Activated T-helper 1 cell treated with anti-CD3 and anti-CD28 coated beads, Interleukin-12 subunit alpha, Interleukin-12 subunit beta, Interleukin-2, Interleukin-4 antibody, amounts not matched to agents 30 ng/mL and 10 ng/mL and 1 ng/mL, durations not matched to agents 14 hours and 24 hours and 36 hours (primary cell): ENCODE data around the gene LRP1B. TPM values are rescaled to one million over a fixed set of nuclear protein-coding genes. Genes with fewer than 3 reads are reported as not detected.
"Not testable (repeated sequence)": the region's sequence is repeated elsewhere in the genome, so short reads cannot be mapped to it uniquely, and the experiment has no call there.

Source experiments
- DNase-seq: peaks from one replicate; pipeline ENCODE4 v3.0.0; 2021; ENCODE audit warnings: low spot score
- H3K27ac Mint-ChIP-seq: one replicate; pipeline ENCODE4 v1.8.0; 2021; ENCODE audit warnings: mild to moderate bottlenecking, mixed read lengths
- H3K27me3 Mint-ChIP-seq: one replicate; pipeline ENCODE4 v1.8.0; 2022; ENCODE audit warnings: mild to moderate bottlenecking, moderate library complexity, mixed read lengths; ENCODE audit not compliant: insufficient read depth
- H3K36me3 Mint-ChIP-seq: one replicate; pipeline ENCODE4 v1.8.0; 2021; ENCODE audit warnings: low read depth, mixed read lengths
- H3K4me1 Mint-ChIP-seq: one replicate; pipeline ENCODE4 v1.8.0; 2021; ENCODE audit warnings: low read depth, mixed read lengths
- H3K4me3 Mint-ChIP-seq: one replicate; pipeline ENCODE4 v1.8.0; 2021; ENCODE audit warnings: mild to moderate bottlenecking, moderate library complexity, mixed read lengths
- H3K9me3 Mint-ChIP-seq: one replicate; pipeline ENCODE4 v1.8.0; 2021; ENCODE audit warnings: mixed read lengths
- intact Hi-C: fragments of 100-400 bp; cut with micrococcal nuclease; formaldehyde crosslinking; loops from one replicate; pipeline ENCODE4 v1.15.1; 2024
- total RNA-seq: library from RNA; stranded (reverse); gene quantifications from 2 replicates; pipeline ENCODE4 v1.2.3, GENCODE V29; 2022

The LRP1B gene
- total RNA-seq, 1 donor from 2014 or later: not detected

DNA sequence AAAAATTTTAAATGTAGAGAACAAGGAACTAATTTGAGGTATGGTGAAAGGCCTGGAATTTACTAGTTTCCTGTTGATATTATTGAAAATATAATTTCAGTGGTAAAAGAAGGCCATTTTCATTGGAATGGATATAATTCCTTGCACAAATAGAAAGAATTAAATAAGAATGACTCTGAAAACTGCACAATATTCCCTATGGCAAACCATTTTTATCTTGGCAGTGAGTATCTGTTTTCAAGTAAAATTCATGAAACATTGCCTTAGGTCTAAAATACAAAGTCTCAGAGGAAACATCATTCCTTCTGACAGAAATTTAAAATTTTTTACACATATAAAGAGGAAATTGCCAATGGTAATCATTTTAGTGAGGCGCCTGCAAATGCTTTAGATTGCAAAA lies 1468.3 kb downstream of the LRP1B start:
- no peaks in the 10 kb centered on the region for H3K9me3 Mint-ChIP-seq

DNA sequence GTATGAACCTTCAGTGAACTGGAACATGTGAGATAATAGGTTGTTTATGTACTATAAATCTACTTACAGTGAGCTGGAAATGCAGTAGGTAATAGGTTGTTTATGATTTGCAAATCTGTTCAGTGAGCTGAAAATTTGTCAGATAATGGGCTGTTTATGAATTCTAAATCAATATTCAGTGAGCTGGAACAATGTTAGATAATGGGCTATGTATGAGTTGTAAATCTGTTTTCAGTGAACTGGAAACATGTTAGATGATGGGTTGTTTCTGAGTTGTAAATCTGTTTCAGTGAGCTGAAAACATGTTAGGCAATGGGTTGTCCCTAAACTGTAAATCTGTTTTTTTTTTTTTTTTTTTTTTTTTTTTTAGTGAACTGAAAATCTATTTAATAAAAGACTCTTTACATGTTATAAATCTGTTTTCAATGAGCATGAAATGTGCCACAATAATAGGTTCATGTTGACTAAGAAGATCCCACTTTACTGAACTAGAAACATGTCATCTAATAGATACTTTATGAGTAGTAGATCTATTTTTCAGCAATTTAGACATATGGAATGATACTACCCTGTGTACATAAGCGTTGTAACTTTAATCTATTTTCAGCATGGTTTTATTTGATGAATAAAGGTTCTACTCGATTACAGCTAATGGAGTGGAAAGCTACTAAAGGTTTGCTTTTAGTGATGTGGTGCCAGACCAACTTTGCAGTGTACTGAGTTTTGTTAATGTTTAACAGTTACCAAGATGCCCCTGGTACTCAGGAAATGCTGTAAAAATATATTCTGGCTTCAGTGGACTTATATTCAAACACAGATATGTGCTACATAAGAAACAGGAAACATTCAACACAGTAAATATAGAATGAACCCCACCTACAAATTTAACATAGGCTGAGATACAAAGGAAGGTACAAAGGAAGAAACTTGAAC lies 1471.8 kb downstream of the LRP1B start:
- intact Hi-C loops: no loop called here
- H3K9me3 Mint-ChIP-seq: no peaks in the 10 kb centered on the region

More for the DNA sequence above, 1468.3 kb downstream of the LRP1B start:
- Mint-ChIP-seq H3K27ac (no peak overlapping the region), H3K27me3 (no peaks in the 10 kb centered on the region), H3K4me1 (no peaks in the 10 kb centered on the region), H3K4me3 (no peak overlapping the region), H3K36me3 (no peaks in the 10 kb centered on the region)
- DNase-seq: no peak
- intact Hi-C loops: no loop called here

DNA sequence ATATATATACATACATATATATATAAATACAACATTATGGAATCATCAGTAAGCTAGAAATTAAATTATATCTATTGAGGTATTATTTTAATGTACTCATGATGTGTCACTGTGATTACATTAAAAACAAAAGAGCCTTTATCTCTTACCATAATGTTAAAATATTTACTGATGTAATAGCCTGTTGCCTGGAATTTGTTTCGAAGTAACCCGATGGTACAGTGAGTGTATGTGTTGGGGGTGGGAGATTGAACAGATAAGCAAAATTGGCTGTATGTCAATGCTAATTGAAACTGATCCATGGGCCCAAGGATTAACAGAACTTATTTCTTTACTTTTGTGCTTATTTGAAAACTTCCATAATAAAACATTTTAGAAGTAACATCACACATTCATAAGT lies 1473.2 kb downstream of the LRP1B start:
- DNase-seq: no peak
- Mint-ChIP-seq H3K36me3 (no peaks in the 10 kb centered on the region), H3K27me3 (no peaks in the 10 kb centered on the region), H3K4me3 (no peak overlapping the region), H3K9me3 (no peaks in the 10 kb centered on the region), H3K4me1 (no peaks in the 10 kb centered on the region), H3K27ac (no peak overlapping the region)
- intact Hi-C loops: no loop called here

More for the DNA sequence above, 1471.8 kb downstream of the LRP1B start:
- H3K36me3 Mint-ChIP-seq: no peaks in the 10 kb centered on the region
- no peak for DNase-seq
- H3K27me3 Mint-ChIP-seq: no peaks in the 10 kb centered on the region
- H3K4me3 Mint-ChIP-seq: no peak overlapping the region
- H3K27ac Mint-ChIP-seq: no peak overlapping the region
- no peaks in the 10 kb centered on the region for H3K4me1 Mint-ChIP-seq

DNA sequence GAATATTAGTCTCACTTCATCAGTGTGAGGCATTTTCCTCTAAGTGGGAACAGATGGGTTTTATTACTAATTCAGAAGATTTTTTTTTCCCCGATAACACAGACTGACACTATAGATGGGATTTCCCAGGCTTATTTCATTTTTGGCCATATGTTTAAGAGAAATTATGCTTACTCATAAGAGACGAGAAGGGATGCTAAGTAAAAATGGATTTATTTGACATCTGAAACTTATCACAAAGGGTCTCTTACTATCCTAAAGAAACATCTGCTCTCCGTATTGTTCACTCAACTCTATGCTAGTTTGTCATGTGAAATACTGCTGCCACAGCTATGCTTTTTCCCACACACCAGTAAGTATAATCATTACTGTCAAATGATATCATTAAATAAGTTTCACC lies 1476.3 kb downstream of the LRP1B start:
- Mint-ChIP-seq H3K9me3 (no peaks in the 10 kb centered on the region), H3K27me3 (no peaks in the 10 kb centered on the region), H3K4me3 (no peak overlapping the region), H3K4me1 (no peaks in the 10 kb centered on the region), H3K27ac (no peak overlapping the region), H3K36me3 (no peaks in the 10 kb centered on the region)
- intact Hi-C loops: no loop called here
- DNase-seq: no peak

DNA sequence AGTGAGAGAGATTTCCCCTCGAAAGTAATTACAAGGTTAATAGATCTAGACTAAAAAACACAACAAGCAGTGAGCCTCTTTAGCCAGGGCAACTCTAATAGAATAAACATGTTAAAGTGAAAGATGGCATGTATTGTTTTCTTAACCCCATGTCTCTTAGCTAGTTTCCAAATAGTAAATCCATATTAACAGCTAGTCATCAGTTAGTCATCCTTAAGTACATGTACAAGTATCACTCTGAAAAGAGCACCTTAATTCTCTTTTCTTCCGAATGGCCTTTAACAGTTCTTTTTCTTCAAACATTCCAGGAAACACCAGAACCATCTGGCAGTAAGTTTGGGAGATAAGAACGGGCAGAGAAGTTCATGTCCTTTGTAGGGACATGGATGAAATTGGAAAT lies 1480.0 kb downstream of the LRP1B start:
- Mint-ChIP-seq H3K36me3 (no peaks in the 10 kb centered on the region), H3K4me3 (no peak overlapping the region), H3K27ac (no peak overlapping the region), H3K9me3 (peaks cover 3% of the 10 kb centered on the region), H3K4me1 (no peaks in the 10 kb centered on the region), H3K27me3 (no peaks in the 10 kb centered on the region)
- no peak for DNase-seq
- intact Hi-C loops: no loop called here

DNA sequence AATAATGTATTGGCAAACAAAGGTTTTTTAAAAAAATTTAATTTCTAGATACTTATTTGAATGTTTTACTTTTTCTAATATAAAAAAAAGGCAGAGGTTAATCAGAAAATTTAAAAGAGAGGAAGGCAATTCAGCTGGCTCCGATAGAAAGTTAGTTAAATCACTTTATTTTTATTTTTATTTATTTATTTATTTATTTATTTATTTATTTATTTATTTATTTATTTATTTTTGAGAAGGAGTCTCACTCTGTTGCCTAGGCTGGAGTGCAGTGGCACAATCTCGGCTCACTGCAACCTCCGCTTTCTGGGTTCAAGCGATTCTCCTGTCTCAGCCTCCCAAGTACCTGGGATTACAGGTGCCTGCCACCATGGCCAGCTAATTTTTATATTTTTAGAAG lies 1480.7 kb downstream of the LRP1B start:
- DNase-seq, intact Hi-C loops, H3K27me3 Mint-ChIP-seq, H3K36me3 Mint-ChIP-seq, H3K4me3 Mint-ChIP-seq, H3K9me3 Mint-ChIP-seq, H3K27ac Mint-ChIP-seq, H3K4me1 Mint-ChIP-seq: not testable (repeated sequence)

DNA sequence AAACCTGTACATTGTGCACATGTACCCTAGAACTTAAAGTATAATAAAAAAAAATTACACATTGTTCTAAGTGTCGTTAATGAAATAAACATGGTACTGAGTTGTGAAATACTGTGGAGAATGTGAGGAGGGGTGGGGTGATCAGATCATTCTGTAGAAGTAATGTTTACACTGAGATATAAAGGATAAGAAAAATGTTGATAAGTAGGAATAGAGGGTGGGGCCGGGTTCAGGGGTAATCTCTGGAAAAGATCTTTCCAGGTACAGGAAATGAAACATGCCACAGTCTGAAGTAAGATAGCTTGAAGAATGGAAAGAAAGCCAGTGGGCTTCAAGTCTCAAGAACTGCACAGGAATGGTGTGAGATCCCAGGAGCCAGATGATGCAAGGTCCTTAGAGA lies 1482.4 kb downstream of the LRP1B start:
- Mint-ChIP-seq H3K36me3 (no peaks in the 10 kb centered on the region), H3K9me3 (peaks cover 3% of the 10 kb centered on the region), H3K27me3 (no peaks in the 10 kb centered on the region), H3K4me3 (no peak overlapping the region), H3K27ac (no peak overlapping the region), H3K4me1 (no peaks in the 10 kb centered on the region)
- no peak for DNase-seq
- intact Hi-C loops: no loop called here

DNA sequence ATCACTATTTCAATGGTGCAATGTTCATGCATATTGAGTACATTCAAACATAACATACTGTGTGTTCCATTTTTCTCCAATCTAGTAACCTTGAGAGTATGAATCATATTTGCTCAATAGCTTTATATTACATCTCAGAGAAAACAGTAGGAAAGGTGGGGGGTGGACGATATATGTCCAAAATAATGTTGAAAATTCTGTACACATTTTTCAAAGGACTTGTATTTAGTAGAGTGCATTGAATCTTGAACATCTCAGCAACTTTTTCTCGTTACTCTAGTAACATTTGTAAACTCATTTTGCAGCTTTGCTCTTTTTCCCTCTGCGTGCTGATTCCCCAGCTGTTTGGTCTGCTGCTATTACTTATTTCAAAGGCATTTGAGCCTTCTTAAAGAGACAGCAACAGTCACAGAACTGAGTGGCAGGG lies 1487.0 kb downstream of the LRP1B start:
- Mint-ChIP-seq H3K4me3 (no peak overlapping the region), H3K36me3 (no peaks in the 10 kb centered on the region), H3K4me1 (no peaks in the 10 kb centered on the region), H3K27ac (no peak overlapping the region), H3K9me3 (peaks cover 3% of the 10 kb centered on the region), H3K27me3 (no peaks in the 10 kb centered on the region)
- intact Hi-C loops: no loop called here
- DNase-seq: no peak

DNA sequence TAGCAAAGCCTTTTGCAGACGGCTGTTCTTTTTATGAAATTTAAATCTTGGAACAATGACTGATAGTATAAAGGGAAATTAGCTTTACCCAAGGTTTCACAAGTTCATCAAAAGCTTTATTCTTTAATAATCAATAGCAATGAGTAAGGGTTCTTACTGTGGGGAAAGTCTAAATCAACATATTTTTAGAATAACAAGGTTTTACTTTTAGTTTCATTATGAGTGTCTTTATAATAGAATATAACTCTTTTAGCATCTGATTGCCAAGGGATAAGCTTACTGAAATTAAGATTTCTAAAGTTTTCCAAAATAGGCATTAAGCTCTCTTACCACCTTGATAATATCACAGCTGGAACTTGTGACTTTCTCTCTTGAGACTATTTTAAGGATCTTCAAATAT lies 1489.7 kb downstream of the LRP1B start:
- H3K27ac Mint-ChIP-seq: no peak overlapping the region

DNA sequence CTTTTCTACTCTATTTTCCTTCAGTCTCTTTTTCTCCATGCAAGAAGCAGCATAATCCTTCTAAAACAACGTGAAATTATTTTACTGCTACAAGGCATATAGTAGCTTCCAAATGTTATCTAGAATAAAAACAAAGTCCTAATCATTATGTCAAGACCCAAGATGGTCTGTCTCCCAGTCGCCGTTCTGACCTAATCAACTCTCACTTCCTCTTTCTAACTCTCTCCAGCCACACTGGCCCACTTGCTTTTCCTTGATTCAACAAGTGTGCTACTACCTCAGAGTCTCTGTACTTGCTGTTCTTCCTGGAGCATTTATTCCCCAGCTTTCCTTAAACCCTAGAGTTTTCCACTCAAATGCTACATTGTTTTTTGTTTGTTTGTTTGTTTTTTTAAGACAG lies 1491.2 kb downstream of the LRP1B start:
- Mint-ChIP-seq H3K27me3 (no peaks in the 10 kb centered on the region), H3K9me3 (no peaks in the 10 kb centered on the region), H3K36me3 (no peaks in the 10 kb centered on the region), H3K4me1 (no peaks in the 10 kb centered on the region), H3K27ac (no peak overlapping the region), H3K4me3 (no peak overlapping the region)
- intact Hi-C loops: no loop called here
- DNase-seq: no peak

More for the DNA sequence above, 1489.7 kb downstream of the LRP1B start:
- H3K36me3 Mint-ChIP-seq: no peaks in the 10 kb centered on the region
- no peaks in the 10 kb centered on the region for H3K9me3 Mint-ChIP-seq
- H3K27me3 Mint-ChIP-seq: no peaks in the 10 kb centered on the region
- intact Hi-C loops: no loop called here
- no peaks in the 10 kb centered on the region for H3K4me1 Mint-ChIP-seq
- DNase-seq: no peak
- H3K4me3 Mint-ChIP-seq: no peak overlapping the region

DNA sequence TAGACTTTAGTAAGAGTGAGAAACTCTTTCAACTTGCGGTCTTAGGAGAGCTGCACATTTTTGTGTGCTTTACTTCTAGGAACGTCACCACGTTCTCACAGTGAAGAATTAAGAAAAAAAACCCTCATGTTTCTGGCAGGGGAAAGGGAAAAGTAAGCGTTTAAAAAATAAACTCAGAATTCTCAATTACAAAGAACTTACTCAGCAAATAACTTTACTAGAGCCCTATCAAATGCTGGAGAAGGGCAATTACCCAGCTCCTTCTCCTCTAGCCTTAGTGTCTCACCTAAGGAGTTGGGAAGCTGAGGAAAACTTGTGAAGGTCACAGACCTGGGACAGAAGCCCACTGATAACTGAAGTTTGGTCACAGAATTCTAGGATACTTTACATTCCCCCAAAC lies 1500.3 kb downstream of the LRP1B start:
- Mint-ChIP-seq H3K4me3 (no peak overlapping the region), H3K27me3 (no peaks in the 10 kb centered on the region), H3K9me3 (peaks cover 13% of the 10 kb centered on the region), H3K36me3 (no peaks in the 10 kb centered on the region), H3K27ac (no peak overlapping the region), H3K4me1 (no peaks in the 10 kb centered on the region)
- intact Hi-C loops: no loop called here
- DNase-seq: no peak

DNA sequence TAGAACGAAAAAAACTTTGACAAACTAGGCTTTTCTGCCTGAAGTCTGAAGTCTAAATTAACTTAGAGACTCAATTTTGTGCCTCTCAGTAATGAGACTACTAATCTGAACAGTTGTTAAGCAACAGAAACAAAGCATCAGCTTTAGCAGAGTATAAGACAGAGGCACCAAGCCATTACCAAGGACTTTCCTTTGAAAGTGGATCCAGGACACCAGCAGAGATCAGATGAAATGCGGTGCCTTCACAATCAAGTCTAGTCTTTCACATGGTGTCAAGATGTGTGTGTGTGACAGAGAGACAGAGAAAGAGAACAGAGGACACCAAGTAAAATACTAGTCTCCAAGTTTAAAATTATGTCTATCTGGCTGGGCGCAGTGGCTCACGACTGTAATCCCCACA lies 1502.9 kb downstream of the LRP1B start:
- Mint-ChIP-seq H3K27me3 (no peaks in the 10 kb centered on the region), H3K9me3 (peaks cover 13% of the 10 kb centered on the region), H3K4me1 (no peaks in the 10 kb centered on the region), H3K36me3 (no peaks in the 10 kb centered on the region), H3K4me3 (no peak overlapping the region), H3K27ac (no peak overlapping the region)
- intact Hi-C loops: no loop called here
- DNase-seq: no peak

DNA sequence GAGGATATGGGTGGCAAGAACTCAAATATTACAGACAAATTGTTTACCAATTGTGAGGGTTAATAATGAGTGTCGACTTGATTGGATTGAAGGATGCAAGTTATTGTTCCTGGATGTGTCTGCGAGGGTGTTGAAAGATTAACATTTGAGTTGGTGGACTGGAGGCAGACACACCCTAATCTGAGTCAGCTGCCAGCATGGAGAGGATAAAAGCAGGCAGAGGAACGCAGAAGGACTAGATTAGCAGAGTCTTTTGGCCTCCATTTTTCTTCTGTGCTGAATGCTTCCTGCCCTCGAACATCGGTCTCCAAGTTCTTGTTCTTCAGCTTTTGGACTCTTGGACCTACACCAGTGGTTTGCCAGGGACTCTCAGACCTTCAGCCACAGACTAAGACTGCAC lies 1503.7 kb downstream of the LRP1B start:
- Mint-ChIP-seq H3K4me1 (no peaks in the 10 kb centered on the region), H3K36me3 (no peaks in the 10 kb centered on the region), H3K4me3 (no peak overlapping the region), H3K27ac (no peak overlapping the region), H3K9me3 (peaks cover 13% of the 10 kb centered on the region), H3K27me3 (no peaks in the 10 kb centered on the region)
- intact Hi-C loops: no loop called here
- DNase-seq: no peak

DNA sequence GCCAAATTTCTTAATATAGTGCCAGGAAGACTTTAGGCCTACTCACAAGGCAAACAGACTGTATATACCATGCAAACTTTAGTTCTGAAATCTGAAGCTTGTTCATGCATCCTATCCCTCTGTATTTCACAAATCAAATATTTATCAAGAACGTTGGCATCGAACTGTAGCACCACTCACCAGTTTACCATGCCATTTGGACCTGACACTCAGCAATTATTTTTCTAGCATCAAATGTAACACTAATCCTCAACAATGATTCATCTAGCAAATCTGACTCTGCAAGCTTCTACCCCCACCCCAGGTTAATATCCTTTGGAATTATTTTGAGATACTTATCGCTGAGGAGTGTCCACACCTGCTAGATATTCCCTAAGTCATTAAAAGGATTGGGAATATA lies 1506.6 kb downstream of the LRP1B start:
- Mint-ChIP-seq H3K9me3 (peaks cover 5% of the 10 kb centered on the region), H3K36me3 (no peaks in the 10 kb centered on the region), H3K4me3 (no peak overlapping the region), H3K27me3 (no peaks in the 10 kb centered on the region), H3K4me1 (no peaks in the 10 kb centered on the region), H3K27ac (no peak overlapping the region)
- intact Hi-C loops: no loop called here
- DNase-seq: no peak
